Natural killer cell (primary cell): ENCODE data around the gene SEMA4F. TPM values are rescaled to one million over a fixed set of nuclear protein-coding genes. Genes with fewer than 3 reads are reported as not detected.

Source experiments
- ATAC-seq, 3 donors: fragments of 150-1000 bp in 2 of 3; fragments of 200-7000 bp in 1 of 3; cut with Tn5 transposase; 1 replicate in 1 of 3; 2 replicates in 2 of 3; pipeline ENCODE4 v1.10.0; 2021; ENCODE audit warnings: mild to moderate bottlenecking in 2 of 3, moderate library complexity in 2 of 3
- DNase-seq, 2 donors: peaks; one replicate each; pipeline versions ENCODE4 v3.0.0 to v3.0.0-alpha.2; 2013 to 2021; ENCODE audit warnings: mixed read lengths in 1 of 2
- H3K27ac ChIP-seq: one replicate; pipeline ENCODE4 v1.5.1; 2013; ENCODE audit warnings: mild to moderate bottlenecking, low read length
- H3K27me3 ChIP-seq: one replicate; pipeline ENCODE4 v1.6.1; 2013; ENCODE audit warnings: low read length; ENCODE audit not compliant: control insufficient read depth, insufficient read depth
- H3K36me3 ChIP-seq: one replicate; pipeline ENCODE4 v1.6.1; 2013; ENCODE audit warnings: low read length; ENCODE audit not compliant: control insufficient read depth, insufficient read depth
- H3K4me1 ChIP-seq: one replicate; pipeline ENCODE4 v1.6.1; 2013; ENCODE audit warnings: low read length; ENCODE audit not compliant: control insufficient read depth, insufficient read depth
- H3K4me3 ChIP-seq: one replicate; pipeline ENCODE4 v1.5.1; 2013; ENCODE audit warnings: low read length
- H3K9me3 ChIP-seq: one replicate; pipeline ENCODE4 v1.6.1; 2013; ENCODE audit warnings: low read length; ENCODE audit not compliant: control insufficient read depth, insufficient read depth
- H3K27ac Mint-ChIP-seq, 2 donors: one replicate each; pipeline ENCODE4 v1.8.0; 2022; ENCODE audit warnings: mild to moderate bottlenecking in 2 of 2, mixed read lengths in 2 of 2, moderate library complexity in 1 of 2
- H3K27me3 Mint-ChIP-seq, 2 donors: one replicate each; pipeline ENCODE4 v1.8.0; 2022; ENCODE audit warnings: low read depth in 2 of 2, mixed read lengths in 2 of 2
- H3K36me3 Mint-ChIP-seq: one replicate; pipeline ENCODE4 v1.8.0; 2022; ENCODE audit warnings: mixed read lengths
- H3K4me1 Mint-ChIP-seq, 2 donors: one replicate each; pipeline ENCODE4 v1.8.0; 2022; ENCODE audit warnings: mixed read lengths in 2 of 2
- H3K4me3 Mint-ChIP-seq: one replicate; pipeline ENCODE4 v1.8.0; 2022; ENCODE audit warnings: mild to moderate bottlenecking, moderate library complexity, mixed read lengths
- H3K9me3 Mint-ChIP-seq, 2 donors: one replicate each; pipeline ENCODE4 v1.8.0; 2022; ENCODE audit warnings: mixed read lengths in 2 of 2
- CTCF ChIP-seq: fragments of 200-600 bp; IDR thresholded peaks from one replicate; pipeline ENCODE4 v1.8.0; 2022; ENCODE audit warnings: antibody characterized with exemption
- WGBS: methylation state at CpG from one replicate; pipeline ENCODE4 v1.1.7; 2013; ENCODE audit warnings: missing lambda C conversion rate; ENCODE audit not compliant: insufficient coverage; 5-methylcytosine and 5-hydroxymethylcytosine counted together
- intact Hi-C: fragments of 100-400 bp; cut with micrococcal nuclease; formaldehyde crosslinking; loops from one replicate; pipeline ENCODE4 v1.14.2; 2022
- total RNA-seq, 4 donors: library from RNA; stranded (reverse); fragments of 120-200 nt in 1 of 4; gene quantifications; one replicate each; pipeline versions ENCODE4 v1.2.3 to v1.2.4, GENCODE V29; 2013 to 2022

SEMA4F gene
- total RNA-seq, 3 donors from 2014 or later (not counting 1 experiment from before 2014, with no cell fraction given), result 7.3 to 18.0 (median 10.8) TPM

- Mint-ChIP-seq H3K36me3 (no peaks in the 10 kb centered on the region), H3K4me3 (no peak overlapping the region), H3K9me3 (no peaks in the 10 kb centered on the region), H3K27me3 (peaks cover 8 to 26% of the 10 kb centered on the region in 2 donors), H3K4me1 (no peaks in the 10 kb centered on the region), H3K27ac (no peak overlapping the region)
- H3K4me1 ChIP-seq, result no peaks in the 10 kb centered on the region
- ATAC-seq (no peak), DNase-seq (no peak)
- H3K36me3 ChIP-seq, result no peaks in the 10 kb centered on the region
- H3K4me3 ChIP-seq, result no peak overlapping the region
- no peak overlapping the region for H3K27ac ChIP-seq
- no peak for TF ChIP-seq CTCF
- H3K27me3 ChIP-seq, result peaks cover 2% of the 10 kb centered on the region
- H3K9me3 ChIP-seq, result no peaks in the 10 kb centered on the region
- intact Hi-C loops, result no loop called here
- no CpG with 5 or more reads among the region's 1 CpG for WGBS
Observed at GRCh38 chr2:74725287-74725686, 71.2 kb downstream of the SEMA4F start.

- no peak for TF ChIP-seq CTCF
- Histone ChIP-seq H3K4me1 (no peaks in the 10 kb centered on the region), H3K9me3 (no peaks in the 10 kb centered on the region), H3K4me3 (no peak overlapping the region), H3K27me3 (no peaks in the 10 kb centered on the region), H3K27ac (no peak overlapping the region), H3K36me3 (no peaks in the 10 kb centered on the region)
- WGBS, result 76% methylated on average over 2 of the region's 2 CpGs
- Mint-ChIP-seq H3K36me3 (no peaks in the 10 kb centered on the region), H3K9me3 (no peaks in the 10 kb centered on the region), H3K4me3 (no peak overlapping the region), H3K27ac (no peak overlapping the region), H3K27me3 (peaks cover 10 to 11% of the 10 kb centered on the region in 2 donors), H3K4me1 (no peaks in the 10 kb centered on the region)
- intact Hi-C loops, result no loop called here
- DNase-seq (no peak), ATAC-seq (no peak)
Observed at GRCh38 chr2:74728842-74729241, 74.8 kb downstream of the SEMA4F start.

GRCh38 chr2:74730530-74730929 lies 76.5 kb downstream of the SEMA4F start:
- H3K27ac ChIP-seq, result no peak overlapping the region
- no peak overlapping the region for H3K27ac Mint-ChIP-seq
- H3K4me1 ChIP-seq, result no peaks in the 10 kb centered on the region
- no peaks in the 10 kb centered on the region for H3K36me3 ChIP-seq
- H3K4me1 Mint-ChIP-seq, result no peaks in the 10 kb centered on the region
- H3K9me3 ChIP-seq, result no peaks in the 10 kb centered on the region
- no peak for ATAC-seq
- no peaks in the 10 kb centered on the region for H3K36me3 Mint-ChIP-seq
- H3K27me3 Mint-ChIP-seq, result peaks cover 11 to 12% of the 10 kb centered on the region in 2 donors
- no peaks in the 10 kb centered on the region for H3K9me3 Mint-ChIP-seq
- H3K4me3 Mint-ChIP-seq, result no peak overlapping the region
- intact Hi-C loops, result no loop called here
- no peak overlapping the region for H3K4me3 ChIP-seq
- WGBS, result 90% methylated on average over 2 of the region's 2 CpGs
- no peaks in the 10 kb centered on the region for H3K27me3 ChIP-seq
- no peak for TF ChIP-seq CTCF
- no peak for DNase-seq

Other genes starting within 250 kb of the SEMA4F start
- 1 to 10 TPM; 1.7 to 3.2 (median 1.7) TPM for gene C2orf81, start 232.6 kb upstream of the SEMA4F start, total RNA-seq
- gene WDR54, start 232.5 kb upstream of the SEMA4F start, total RNA-seq, result 10 to 100 TPM; 28.0 to 35.3 (median 28.0) TPM
- gene RTKN, start 212.3 kb upstream of the SEMA4F start, total RNA-seq, result 10 to 100 TPM; 11.0 to 26.5 (median 15.1) TPM
- gene INO80B, start 199.2 kb upstream of the SEMA4F start, total RNA-seq, result 10 to 100 TPM; 34.0 to 48.0 (median 37.7) TPM
- 10 to 100 TPM; 65.1 to 68.3 (median 65.4) TPM for gene WBP1, start 195.8 kb upstream of the SEMA4F start, total RNA-seq
- 10 to 100 TPM; 87.0 to 93.4 (median 91.5) TPM for gene MOGS, start 188.9 kb upstream of the SEMA4F start, total RNA-seq
- 10 to 100 TPM; 42.4 to 49.7 (median 42.4) TPM for gene MRPL53, start 181.6 kb upstream of the SEMA4F start, total RNA-seq
- gene CCDC142, start 171.2 kb upstream of the SEMA4F start, total RNA-seq, result 10 to 100 TPM; 14.9 to 25.2 (median 15.6) TPM
- 10 to 100 TPM; 51.3 to 59.7 (median 53.1) TPM for gene TTC31, start 171.2 kb upstream of the SEMA4F start, total RNA-seq
- 1 to 10 TPM; 1.7 to 1.9 (median 1.8) TPM for gene LBX2, start 154.6 kb upstream of the SEMA4F start, total RNA-seq
- 10 to 100 TPM; 22.9 to 35.9 (median 33.2) TPM for gene PCGF1, start 146.6 kb upstream of the SEMA4F start, total RNA-seq
- gene TLX2, start 139.8 kb upstream of the SEMA4F start, total RNA-seq, result under 1 TPM in 2 of 3 donors, not detected in 1; 0.23 to 0.45 TPM
- gene DQX1, start 128.0 kb upstream of the SEMA4F start, total RNA-seq, result under 1 TPM in 2 of 3 donors, not detected in 1; 0.21 to 0.43 TPM
- 100 to 1,000 TPM; 234 to 242 (median 237) TPM for gene AUP1, start 124.5 kb upstream of the SEMA4F start, total RNA-seq
- gene HTRA2, start 124.3 kb upstream of the SEMA4F start, total RNA-seq, result 10 to 100 TPM; 32.1 to 47.6 (median 45.2) TPM
- 1 to 10 TPM in 1 of 3 donors, under 1 TPM in 2; 0.43 to 2.0 (median 0.93) TPM for gene LOXL3, start 100.3 kb upstream of the SEMA4F start, total RNA-seq
- 10 to 100 TPM; 17.4 to 24.9 (median 23.9) TPM for gene DOK1, start 99.5 kb upstream of the SEMA4F start, total RNA-seq
- gene M1AP, start 5.9 kb upstream of the SEMA4F start, total RNA-seq, result not detected
- gene HK2, start 179.9 kb downstream of the SEMA4F start, total RNA-seq, result 1 to 10 TPM; 1.6 to 9.4 (median 3.5) TPM